Measurements from ENCODE around the gene CASP2. TPM values are rescaled to one million over a fixed set of nuclear protein-coding genes. Genes with fewer than 3 reads are reported as not detected.
"Not testable (repeated sequence)": the region's sequence is repeated elsewhere in the genome, so short reads cannot be mapped to it uniquely, and the experiment has no call there.

Gene CASP2
- total RNA-seq, 1 donor from 2014 or later = 33.8 TPM

DNA sequence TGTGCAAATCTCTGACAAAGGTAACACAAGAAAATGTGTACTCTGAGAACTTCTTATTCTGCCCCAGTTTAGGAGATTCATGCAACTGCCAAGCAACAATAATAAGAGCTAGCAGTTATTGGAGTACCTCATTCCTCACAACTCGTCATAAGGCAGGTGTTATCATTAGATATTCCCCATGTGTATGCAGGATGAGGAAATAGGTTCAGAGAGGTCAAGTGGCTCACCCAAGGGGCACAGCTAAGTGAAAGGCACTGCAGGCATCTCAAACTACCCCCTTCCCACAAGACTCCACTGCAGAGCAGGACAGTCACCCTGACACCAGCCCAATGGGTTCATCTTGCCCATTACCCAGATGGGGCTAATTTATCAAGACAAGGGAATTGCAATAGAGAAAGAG is 26.2 kb upstream of the CASP2 start:
- ATAC-seq = no peak
- no peak for DNase-seq (ENCODE audit: low spot score)
- intact Hi-C loops (cut with DNase I) = no loop called here

DNA sequence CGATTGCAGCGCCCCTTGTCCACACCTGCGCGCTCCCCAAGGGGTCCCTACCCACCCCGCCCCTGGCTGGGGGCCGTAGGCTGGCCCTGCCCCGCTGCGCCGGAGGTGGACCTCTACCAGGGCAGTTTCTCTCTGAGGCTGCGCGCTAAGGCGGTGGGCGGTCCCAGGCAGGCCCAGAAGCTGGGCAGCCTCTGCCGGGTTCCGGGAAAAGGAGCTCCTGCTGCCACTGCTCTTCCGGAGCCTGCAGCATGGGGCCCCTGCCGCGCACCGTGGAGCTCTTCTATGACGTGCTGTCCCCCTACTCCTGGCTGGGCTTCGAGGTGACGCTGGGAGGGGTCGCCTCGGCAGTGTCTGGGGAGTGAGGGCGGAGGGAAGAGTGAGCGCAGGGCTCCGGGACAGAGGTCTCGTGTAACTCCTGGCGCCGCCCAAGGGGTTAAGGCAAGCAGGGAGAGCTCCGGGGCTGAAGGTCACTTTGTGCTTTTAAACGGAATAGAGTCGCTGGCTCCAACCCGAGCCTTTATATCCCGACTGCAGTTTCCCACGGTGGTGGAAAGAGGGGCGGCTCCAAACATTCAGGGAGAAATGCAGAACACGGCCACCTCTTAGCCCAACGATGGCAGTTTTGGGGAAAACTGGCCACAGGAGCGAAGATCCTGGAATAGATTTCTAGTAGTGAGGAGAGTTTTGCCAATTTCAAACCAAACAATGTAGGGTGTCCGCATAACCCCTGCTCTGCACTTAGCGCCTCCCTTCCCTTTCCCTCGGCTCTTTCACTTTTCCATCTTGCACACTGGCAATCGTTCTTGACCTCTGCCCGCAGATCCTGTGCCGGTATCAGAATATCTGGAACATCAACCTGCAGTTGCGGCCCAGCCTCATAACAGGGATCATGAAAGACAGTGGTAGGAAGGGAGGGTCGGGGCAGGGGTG is 24.6 kb upstream of the CASP2 start, which contains the start of gene GSTK1:
TSS of gene GSTK1 (plus strand) at position 176 of the 930 bp plus-strand sequence. CDS start at position 249, 73 bp downstream.
- ATAC-seq = peak; percentile 97
- DNase-seq (ENCODE audit: low spot score) = peak; percentile 90
- intact Hi-C loops (cut with DNase I) = no loop called here

DNA sequence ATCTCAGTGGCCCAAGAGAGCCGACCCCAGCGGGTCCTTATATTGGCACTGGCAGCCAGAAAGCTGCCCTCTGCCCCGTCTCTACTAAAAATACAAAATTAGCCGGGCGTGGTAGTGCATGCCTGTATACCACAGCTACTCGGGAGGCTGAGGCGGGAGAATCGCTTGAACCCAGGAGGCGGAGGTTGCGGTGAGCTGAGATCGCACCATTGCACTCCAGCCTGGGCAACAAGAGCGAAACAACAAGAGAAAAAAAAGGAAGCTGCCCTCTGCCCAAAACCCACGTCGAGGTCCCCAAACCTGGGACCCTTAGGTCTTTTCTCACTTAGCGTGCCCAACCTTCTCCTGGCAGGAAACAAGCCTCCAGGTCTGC is 24.0 kb upstream of the CASP2 start:
- ATAC-seq; DNase-seq (ENCODE audit: low spot score); intact Hi-C loops (cut with DNase I): not testable (repeated sequence)

DNA sequence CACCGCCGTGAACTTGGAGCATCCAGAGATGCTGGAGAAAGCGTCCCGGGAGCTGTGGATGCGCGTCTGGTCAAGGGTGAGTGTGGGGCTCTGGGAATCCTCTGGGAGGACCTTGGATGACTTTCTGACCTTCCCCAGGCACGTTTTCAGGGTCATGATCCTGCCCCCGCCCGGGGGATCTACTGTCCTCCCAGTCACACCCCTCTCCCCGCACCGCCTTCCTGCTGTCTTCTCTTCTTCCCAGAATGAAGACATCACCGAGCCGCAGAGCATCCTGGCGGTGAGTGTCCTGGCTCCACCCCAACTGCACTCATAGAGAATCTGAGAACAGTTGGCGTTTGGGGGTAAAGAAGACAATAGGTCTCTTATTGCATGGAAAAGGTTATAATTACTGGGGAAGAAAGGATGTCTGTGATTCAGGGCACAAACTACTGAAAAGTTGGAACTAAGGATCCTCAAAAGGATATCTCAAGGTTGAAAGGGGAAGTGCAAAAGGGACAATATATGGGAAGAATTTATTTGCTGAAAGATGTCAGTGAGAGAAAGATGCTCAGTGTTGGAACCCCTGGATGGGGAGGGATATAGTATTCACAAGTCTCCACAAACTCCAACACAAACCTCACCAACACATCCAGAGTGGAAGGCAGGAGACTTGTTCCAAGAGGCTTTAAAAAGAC is 23.0 kb upstream of the CASP2 start:
- intact Hi-C loops (cut with DNase I) = no loop called here
- no peak for ATAC-seq
- DNase-seq (ENCODE audit: low spot score) = no peak

DNA sequence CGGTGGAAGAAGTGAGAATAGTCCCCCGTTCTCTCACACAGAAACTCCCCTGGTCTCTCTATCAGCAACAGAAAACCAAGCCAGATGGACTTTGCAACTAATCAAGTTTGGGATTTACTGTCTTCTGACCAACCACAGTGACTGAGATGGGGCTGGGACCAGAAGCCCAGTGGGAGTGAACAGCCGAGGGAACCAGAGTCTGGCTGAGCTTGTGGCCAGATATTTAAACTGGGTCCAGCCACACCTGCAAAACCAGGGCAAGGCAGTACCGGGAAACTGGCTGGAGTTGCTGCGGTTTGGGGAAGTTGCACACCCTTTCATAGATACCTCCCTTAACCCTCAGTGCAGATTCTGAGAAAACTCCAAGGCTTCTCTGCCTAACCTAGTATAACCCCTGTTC is 18.9 kb upstream of the CASP2 start:
- ATAC-seq = no peak
- intact Hi-C loops (cut with DNase I) = no loop called here
- DNase-seq (ENCODE audit: low spot score) = no peak

DNA sequence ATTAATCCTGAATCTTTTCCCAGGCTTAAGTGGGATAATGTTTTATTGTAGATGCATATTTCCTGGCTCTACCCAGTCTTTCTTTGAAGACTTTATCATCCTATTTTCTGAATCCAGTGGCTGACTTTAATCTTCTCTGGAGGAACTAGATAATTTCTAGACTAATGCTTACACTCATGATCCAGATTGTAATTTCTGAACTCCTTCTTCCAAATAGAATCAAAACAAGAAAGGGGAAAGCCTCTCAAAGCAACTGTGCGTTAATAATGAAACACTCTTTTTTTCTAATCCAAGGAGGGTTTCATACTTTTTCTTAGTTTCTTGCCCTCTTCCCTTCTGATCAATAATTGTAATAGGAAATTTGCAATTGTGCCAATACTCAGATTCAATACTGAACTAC is 16.9 kb upstream of the CASP2 start:
- intact Hi-C loops (cut with DNase I) = no loop called here
- no peak for DNase-seq (ENCODE audit: low spot score)

DNA sequence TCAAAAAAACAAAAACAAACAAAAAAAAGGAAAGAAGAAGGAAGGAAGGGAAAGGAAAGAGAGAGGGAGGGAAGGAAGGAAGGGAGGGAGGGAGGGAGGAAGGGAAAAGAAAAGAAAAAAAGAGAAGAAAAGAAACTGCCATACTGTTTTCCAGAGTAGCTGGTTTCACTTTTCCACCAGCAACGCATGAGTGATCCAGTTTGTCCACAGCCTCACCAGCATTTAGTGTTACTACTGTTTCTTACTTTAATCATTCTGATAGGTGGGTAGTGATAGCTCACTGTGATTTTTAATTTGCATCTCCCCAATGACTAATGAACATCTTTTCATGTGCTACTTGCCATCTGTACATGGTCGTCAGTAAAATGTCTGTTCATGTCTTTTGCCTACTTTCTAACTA is 15.3 kb upstream of the CASP2 start:
- DNase-seq (ENCODE audit: low spot score) (no peak), ATAC-seq (no peak)
- intact Hi-C loops (cut with DNase I) = no loop called here

More for the DNA sequence above, 16.9 kb upstream of the CASP2 start:
- ATAC-seq = no peak

DNA sequence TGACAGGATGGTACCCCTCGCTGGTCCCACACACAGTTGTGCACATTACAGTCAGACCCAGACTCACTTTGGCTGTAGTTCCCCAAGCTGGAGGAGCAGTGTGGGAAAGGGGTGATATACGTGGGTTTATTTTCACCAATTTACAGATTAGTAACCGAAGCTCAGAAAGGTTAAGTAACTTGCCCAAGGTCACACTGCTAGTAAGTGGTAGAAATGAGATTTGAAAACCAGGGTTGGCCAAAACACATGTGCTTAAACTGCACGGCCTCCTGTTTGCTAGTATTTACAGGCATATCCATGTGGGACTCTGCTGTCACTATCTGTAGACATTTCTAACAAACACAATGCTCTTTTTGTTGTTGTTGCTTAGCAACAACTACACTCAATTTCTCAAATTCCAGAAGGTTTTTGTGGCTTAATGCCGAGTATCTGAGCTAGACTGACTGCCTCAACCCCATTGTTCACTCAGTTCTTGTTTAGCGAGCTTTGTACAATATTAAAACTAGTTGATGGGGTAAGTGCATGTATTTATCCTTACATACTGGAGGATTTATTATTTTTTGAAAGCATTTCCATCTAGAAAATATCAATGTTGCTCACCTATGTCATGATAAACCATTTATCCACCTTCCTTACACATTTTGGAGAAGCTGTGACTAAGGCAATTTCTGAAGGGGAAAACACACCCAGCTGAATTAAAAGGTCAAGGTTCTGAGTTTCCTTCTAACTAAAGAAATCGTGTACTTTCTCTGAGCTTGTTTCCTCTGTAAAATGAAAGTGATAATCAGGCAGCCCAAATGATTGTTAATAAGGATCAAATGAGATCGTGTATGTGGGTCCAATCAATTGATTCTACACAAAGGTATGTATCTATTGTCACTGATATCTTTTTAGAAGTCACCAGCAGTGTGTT is 8.7 kb upstream of the CASP2 start:
- intact Hi-C loops (cut with DNase I) = no loop called here
- ATAC-seq = peak; percentile 93
- no peak for DNase-seq (ENCODE audit: low spot score)

DNA sequence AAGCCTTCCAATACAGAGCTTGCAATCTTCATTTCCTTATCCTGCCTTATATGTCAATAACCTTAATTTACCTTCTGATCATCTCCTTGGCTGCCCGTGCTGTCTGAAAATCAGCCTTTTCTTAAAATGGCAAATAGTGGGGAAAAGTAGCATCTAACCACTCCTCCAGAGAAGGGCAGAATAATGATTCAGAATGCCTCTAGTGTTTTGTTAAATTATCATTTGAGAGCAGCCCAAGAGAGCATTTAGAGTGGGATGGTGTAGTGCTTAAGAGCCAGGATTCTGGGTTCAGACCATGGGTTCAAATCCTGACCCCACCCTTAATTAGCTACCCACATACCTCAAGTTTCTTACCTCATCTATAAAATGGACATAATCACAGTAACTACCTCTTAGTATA is 8.0 kb upstream of the CASP2 start:
- no peak for ATAC-seq
- intact Hi-C loops (cut with DNase I) = no loop called here
- no peak for DNase-seq (ENCODE audit: low spot score)

DNA sequence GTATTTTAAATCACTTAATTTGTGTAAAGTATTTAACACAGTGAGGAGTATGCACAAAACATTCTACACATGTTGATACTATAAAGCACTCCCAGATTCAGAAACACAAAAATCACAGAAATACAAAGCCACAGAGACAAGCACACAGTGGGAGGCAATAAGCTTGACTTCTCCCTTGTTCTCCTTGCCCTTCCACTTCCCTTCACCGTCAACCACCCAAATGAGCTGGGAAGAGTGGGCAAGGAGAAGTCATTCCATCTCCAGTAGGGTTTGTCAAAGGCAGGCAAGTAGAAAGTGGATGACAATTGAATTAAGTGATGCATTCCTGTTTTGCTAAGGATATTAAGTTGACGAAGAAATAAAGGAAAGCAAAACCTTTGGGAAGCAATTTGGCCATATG is 7.6 kb upstream of the CASP2 start:
- intact Hi-C loops (cut with DNase I) = no loop called here
- DNase-seq (ENCODE audit: low spot score) = no peak

DNA sequence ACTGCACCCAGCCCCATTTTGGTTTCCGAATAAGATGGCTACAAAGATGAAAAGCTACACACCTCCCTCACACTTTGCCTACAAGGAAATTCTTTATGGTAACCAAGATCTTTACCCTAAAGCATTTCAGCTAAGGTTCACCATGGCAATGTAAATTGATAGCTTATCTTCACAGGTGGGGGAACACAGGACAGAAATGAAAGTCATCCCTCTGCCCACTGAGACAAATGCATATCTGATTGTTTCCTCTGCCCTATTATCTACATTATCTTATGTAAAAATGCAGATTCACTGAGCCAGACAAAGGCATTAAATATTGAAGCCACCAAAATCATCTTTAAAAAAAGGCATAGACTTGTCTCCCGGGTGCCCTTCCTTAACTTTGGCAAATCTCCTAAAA is 6.6 kb upstream of the CASP2 start:
- ATAC-seq = no peak
- DNase-seq (ENCODE audit: low spot score) = no peak
- intact Hi-C loops (cut with DNase I) = no loop called here

More for the DNA sequence above, 7.6 kb upstream of the CASP2 start:
- ATAC-seq = no peak

DNA sequence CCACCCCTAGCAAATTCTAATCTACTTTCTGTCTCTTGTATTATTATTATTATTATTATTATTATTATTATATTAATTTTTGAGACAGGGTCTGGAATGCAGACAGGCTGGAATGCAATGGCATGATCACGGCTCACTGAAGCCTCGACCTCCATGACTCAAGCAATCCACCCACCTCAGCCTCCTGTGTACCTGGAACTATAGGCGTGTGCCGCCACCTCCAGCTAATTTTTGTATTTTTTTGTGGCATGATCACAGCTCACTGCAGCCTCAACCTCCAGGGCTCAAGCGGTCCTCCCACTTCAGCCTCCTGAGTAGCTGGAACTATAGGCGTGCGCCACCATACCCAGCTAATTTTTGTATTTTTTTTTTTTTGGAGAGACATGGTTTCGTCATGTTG is 6.0 kb upstream of the CASP2 start:
- ATAC-seq = no peak

DNA sequence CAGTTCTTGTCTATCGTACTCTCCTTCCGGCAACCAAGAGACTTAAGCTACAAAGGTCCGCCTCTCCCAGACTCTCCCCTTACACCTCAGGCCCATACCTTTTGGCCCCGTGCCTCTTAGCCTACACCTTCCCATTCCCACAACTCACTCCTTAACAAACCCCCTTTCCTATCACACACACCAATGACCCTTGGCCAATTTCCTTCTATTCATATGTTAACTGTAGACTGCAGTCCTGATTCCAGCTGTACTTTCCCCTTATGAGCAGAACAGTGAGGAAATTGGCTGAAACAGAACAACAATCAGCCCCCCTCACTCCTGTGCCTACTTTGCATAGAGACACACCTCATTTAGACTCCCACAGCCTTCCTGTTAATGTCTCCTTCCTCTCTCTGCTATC is 4.8 kb upstream of the CASP2 start:
- DNase-seq (ENCODE audit: low spot score) = no peak
- intact Hi-C loops (cut with DNase I) = no loop called here
- ATAC-seq = no peak

More for the DNA sequence above, 6.0 kb upstream of the CASP2 start:
- intact Hi-C loops (cut with DNase I) = no loop called here
- DNase-seq (ENCODE audit: low spot score) = no peak

DNA sequence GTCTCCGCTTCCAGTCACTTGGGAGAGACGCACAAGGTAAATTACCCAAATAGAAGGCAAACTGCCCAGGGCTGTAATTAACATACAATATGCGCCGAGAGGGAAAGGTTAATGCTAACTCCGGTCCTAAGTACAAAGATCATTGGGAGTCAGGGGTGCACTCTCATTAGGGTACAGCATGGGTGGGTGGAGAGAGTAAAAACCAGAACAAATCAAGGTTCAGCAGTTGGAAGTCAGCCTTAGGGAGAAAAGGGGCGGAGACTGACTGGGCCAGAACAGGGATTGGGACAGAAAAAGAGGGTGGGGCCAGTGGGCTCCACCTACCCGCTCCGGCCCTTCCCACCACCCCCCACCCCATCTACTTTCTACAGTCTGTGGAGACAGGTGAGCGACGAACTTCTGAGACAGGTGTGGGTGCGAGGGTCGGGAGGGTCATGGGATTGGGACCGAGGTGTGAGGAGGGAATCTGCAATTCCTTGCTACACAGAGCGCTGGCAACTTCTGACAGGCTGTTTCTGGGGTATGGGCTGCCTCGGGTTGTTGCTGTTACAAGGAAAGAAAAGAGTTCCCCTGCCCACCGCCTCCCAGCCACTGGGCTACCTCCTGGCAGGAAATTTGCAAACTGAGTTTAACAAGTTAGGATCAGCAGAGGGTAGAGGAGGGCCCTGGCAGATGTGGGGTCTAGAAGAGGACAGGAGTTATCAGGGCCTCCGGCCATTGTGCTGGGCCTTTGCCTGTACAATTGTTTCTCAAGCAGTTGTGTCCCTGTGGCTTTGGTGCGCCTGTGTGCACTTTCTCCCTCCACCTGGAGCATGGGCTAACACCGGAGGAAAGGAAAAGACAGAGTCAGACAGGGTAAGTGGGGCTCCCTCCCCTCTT is 3.3 kb upstream of the CASP2 start, which contains the start of gene TMEM139:
TSS of gene TMEM139 (plus strand) at position 368 of the 879 bp plus-strand sequence. CDS start 1,000 bp downstream, outside the sequence.
- ATAC-seq (no peak), DNase-seq (ENCODE audit: low spot score) (no peak)
- intact Hi-C loops (cut with DNase I) = no loop called here

DNA sequence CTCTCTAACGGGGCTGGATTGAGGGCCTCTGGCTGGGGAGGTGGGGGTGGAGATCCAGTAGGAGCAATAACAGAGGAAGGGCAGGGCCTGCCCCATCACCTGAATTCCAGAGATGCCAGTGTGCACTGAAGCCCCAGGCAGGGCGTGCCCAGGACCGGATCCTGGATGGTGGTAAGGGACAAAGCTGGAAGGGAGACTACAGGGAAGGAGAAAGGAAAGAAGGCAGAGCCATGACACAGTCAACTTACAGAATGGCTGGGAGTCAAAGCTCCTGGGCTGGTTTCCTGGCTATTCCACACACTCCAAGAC is 2.7 kb upstream of the CASP2 start:
- no peak for ATAC-seq
- DNase-seq (ENCODE audit: low spot score) = no peak
- intact Hi-C loops (cut with DNase I) = no loop called here

DNA sequence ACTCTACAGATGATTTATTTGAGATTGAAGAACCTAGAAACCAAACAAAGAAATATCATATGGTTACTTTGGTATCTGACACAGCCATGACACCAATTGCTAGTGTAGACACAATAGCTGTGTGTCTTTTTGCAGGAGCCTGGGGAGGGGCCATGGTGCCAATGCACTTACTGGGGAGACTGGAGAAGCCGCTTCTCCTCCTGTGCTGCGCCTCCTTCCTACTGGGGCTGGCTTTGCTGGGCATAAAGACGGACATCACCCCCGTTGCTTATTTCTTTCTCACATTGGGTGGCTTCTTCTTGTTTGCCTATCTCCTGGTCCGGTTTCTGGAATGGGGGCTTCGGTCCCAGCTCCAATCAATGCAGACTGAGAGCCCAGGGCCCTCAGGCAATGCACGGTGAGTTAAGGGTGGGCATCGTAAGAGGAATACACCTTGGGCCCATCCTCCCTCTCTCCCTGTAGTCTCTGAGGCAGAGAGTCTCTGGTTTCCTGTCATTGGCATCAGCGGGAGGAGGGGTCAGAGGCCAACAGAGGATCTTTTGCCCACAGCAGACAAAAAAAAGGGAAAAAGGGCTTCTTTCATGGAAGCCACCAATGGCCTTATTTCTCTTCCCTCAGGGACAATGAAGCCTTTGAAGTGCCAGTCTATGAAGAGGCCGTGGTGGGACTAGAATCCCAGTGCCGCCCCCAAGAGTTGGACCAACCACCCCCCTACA is 2.2 kb upstream of the CASP2 start:
- intact Hi-C loops (cut with DNase I) = no loop called here
- no peak for DNase-seq (ENCODE audit: low spot score)
- ATAC-seq = no peak

DNA sequence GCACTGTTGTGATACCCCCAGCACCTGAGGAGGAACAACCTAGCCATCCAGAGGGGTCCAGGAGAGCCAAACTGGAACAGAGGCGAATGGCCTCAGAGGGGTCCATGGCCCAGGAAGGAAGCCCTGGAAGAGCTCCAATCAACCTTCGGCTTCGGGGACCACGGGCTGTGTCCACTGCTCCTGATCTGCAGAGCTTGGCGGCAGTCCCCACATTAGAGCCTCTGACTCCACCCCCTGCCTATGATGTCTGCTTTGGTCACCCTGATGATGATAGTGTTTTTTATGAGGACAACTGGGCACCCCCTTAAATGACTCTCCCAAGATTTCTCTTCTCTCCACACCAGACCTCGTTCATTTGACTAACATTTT is 1.6 kb upstream of the CASP2 start:
- intact Hi-C loops (cut with DNase I) = no loop called here
- ATAC-seq (no peak), DNase-seq (ENCODE audit: low spot score) (no peak)
